Type B pancreatic cell (in vitro differentiated cells): ENCODE measurements around the gene FALEC. TPM values are rescaled to one million over a fixed set of nuclear protein-coding genes. Genes with fewer than 3 reads are reported as not detected.

Experiments used
- DNase-seq: peaks from one replicate; pipeline ENCODE4 v3.0.0; 2021; ENCODE audit warnings: mixed read lengths; ENCODE audit not compliant: unreplicated experiment; ENCODE audit errors: extremely low spot score
- H3K27ac Mint-ChIP-seq: 2 replicates; pipeline ENCODE4 v1.8.0; 2021; ENCODE audit warnings: mild to moderate bottlenecking, mixed read lengths
- H3K27me3 Mint-ChIP-seq: 2 replicates; pipeline ENCODE4 v1.8.0; 2021; ENCODE audit warnings: mixed read lengths
- H3K36me3 Mint-ChIP-seq: 2 replicates; pipeline ENCODE4 v1.8.0; 2021; ENCODE audit warnings: mixed read lengths
- H3K4me1 Mint-ChIP-seq: one replicate; pipeline ENCODE4 v1.8.0; 2021; ENCODE audit warnings: mixed read lengths; ENCODE audit not compliant: unreplicated experiment
- H3K4me3 Mint-ChIP-seq: 2 replicates; pipeline ENCODE4 v1.8.0; 2021; ENCODE audit warnings: mild to moderate bottlenecking, mixed read lengths
- H3K9me3 Mint-ChIP-seq: 2 replicates; pipeline ENCODE4 v1.8.0; 2021; ENCODE audit warnings: mixed read lengths
- total RNA-seq: library from RNA; stranded (reverse); gene quantifications from 2 replicates; pipeline ENCODE4 v1.2.1, GENCODE V29; 2021; ENCODE audit warnings: low replicate concordance
- TF ChIP-seq, protein P1 (sequence below): fragments of 200-600 bp; sonication (generic); conservative IDR thresholded peaks from 2 replicates; pipeline ENCODE4 v1.5.0; 2021; ENCODE audit warnings: antibody characterized with exemption, mild to moderate bottlenecking

Gene FALEC
- total RNA-seq, 1 donor from 2014 or later = 0.80 TPM

DNA sequence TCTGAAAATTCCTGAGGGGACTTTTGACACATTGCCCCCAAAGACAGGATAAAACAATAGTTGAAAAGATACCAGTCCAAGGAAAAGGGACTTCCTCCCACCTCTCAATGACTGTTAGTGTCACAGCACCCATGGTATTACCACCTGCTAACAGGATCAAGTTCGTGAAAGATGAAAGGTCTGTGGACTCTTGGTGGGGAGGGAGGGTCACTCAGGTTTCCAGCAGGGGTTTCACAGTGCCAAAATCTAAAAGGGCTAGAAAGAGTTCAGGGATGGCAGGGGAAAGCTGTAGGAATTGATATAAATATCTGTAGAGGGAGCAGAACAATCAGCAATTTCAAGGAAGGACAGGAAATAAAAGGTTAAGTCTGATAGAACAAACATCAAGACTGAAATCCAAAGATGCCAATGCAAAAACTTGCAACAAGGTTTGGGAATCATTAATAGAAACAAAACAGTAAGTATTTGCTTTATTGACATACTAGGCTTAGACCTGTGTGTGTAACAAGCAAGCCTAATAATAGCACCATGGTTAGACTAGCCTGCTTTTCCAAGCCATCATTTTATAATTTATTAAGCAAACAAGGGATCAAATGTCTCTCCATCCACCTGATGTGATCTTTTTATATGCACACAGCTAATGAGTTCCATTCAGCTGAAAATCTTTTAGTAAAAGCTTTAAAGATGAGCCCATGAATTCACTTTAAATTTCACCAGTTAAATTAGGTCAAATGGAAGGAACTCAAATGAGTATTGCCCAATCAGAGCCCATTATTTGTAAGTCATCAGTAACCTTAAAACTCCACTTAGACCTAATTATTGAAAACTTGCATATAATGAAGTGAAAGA is 60.2 kb downstream of the FALEC start:
- peaks cover 58% of the 10 kb centered on the region for H3K36me3 Mint-ChIP-seq
- TF ChIP-seq, protein P1, sequence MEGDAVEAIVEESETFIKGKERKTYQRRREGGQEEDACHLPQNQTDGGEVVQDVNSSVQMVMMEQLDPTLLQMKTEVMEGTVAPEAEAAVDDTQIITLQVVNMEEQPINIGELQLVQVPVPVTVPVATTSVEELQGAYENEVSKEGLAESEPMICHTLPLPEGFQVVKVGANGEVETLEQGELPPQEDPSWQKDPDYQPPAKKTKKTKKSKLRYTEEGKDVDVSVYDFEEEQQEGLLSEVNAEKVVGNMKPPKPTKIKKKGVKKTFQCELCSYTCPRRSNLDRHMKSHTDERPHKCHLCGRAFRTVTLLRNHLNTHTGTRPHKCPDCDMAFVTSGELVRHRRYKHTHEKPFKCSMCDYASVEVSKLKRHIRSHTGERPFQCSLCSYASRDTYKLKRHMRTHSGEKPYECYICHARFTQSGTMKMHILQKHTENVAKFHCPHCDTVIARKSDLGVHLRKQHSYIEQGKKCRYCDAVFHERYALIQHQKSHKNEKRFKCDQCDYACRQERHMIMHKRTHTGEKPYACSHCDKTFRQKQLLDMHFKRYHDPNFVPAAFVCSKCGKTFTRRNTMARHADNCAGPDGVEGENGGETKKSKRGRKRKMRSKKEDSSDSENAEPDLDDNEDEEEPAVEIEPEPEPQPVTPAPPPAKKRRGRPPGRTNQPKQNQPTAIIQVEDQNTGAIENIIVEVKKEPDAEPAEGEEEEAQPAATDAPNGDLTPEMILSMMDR = no peak
- peak overlapping the region; percentile 94 for H3K4me3 Mint-ChIP-seq
- peaks cover 35% of the 10 kb centered on the region for H3K4me1 Mint-ChIP-seq
- H3K27me3 Mint-ChIP-seq = no peaks in the 10 kb centered on the region
- no peak for DNase-seq
- peak overlapping the region; percentile 84 for H3K27ac Mint-ChIP-seq
- H3K9me3 Mint-ChIP-seq = no peaks in the 10 kb centered on the region

DNA sequence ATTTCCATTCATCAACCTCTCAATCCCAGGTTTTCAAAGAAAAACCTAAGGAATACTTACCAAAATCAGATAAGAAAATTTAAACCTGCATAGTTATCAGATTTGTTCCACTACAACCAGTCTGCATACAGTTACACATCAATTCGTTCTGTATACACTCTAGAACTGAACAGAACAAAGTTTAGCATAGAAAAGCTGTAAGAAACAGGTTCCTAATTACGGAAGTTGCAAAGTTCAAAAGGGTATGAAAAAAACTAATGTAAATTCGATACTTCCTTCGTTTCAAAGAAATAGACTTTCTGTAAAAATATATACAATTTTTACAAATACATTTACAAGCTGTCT is 60.8 kb downstream of the FALEC start:
- no peak for DNase-seq
- peak overlapping the region; percentile 93 for H3K27ac Mint-ChIP-seq
- peaks cover 53% of the 10 kb centered on the region for H3K36me3 Mint-ChIP-seq
- H3K4me3 Mint-ChIP-seq = peak overlapping the region; percentile 94
- H3K4me1 Mint-ChIP-seq = peaks cover 36% of the 10 kb centered on the region
- TF ChIP-seq, protein P1 = no peak
- no peaks in the 10 kb centered on the region for H3K9me3 Mint-ChIP-seq
- H3K27me3 Mint-ChIP-seq = no peaks in the 10 kb centered on the region

DNA sequence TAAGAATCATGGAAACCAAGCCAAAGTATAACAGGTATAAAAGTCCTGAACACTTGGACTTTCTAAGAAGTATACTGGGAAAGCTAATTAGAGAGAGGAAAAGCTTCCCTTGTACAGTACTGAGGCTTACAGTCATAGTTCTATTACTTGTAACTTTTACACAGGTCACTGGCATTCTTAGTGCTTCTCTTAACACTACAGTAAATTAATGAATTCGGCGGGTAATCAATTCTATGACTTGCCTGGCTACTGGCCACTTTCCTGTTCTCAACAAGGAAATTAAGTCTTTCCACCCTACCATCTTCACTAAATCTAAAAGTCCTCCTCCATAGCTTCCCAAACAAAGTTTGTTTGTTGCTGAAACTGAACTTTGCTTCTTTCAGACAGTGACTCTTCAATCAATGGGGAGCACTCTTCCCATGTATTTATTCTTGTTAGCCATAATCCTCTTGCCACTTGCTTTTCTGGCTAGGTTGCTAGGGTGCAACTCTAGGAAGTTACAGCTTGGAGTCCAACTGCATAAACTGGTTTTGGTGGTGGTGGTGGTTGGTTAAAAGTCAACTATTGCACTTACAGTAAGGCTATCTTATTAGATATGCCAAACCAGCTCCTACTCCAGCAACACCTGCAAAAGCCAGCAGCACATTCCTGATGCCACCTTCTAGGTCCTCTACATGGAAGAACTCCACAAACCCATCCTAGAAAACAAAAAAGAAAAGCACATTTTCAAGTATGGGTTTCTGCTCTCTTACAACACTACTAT is 61.4 kb downstream of the FALEC start:
- peaks cover 53% of the 10 kb centered on the region for H3K36me3 Mint-ChIP-seq
- H3K9me3 Mint-ChIP-seq = no peaks in the 10 kb centered on the region
- peaks cover 36% of the 10 kb centered on the region for H3K4me1 Mint-ChIP-seq
- no peaks in the 10 kb centered on the region for H3K27me3 Mint-ChIP-seq
- peak overlapping the region; percentile 93 for H3K27ac Mint-ChIP-seq
- no peak for DNase-seq
- TF ChIP-seq, protein P1 = no peak
- peak overlapping the region; percentile 94 for H3K4me3 Mint-ChIP-seq

DNA sequence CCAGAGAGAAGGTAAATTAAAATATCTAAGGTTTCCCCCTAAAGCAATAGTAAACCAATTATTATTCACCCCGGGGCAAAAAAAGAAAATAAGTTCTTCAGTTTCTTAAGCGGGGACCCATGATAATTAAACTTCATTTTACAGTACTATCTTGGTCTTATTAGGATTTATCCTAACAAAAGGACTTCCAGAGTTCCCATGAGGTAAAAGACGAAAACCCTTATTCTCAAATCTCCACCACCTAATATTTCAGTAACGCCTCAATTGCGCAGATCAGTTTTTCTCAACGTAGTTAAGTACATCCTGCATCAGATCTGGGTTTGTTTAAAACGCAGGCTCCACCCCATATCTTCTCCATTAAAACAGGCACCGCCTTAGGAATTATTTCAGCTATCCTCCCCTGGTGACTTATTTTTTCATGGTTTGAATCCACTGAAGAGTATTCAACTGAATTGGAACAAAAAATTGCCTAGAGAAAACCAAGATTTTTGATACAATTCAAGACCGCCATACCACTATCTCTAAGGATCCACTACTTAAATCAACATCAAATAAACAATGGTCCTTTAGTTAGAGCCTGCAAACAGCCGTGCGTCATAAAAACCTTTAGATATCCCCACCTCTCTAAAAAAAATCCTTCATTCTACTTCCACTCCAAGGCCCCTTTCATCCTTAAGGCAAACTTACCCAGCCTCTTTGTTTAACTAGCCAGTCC is 62.2 kb downstream of the FALEC start:
- TF ChIP-seq, protein P1 = no peak
- DNase-seq = no peak
- peaks cover 49% of the 10 kb centered on the region for H3K36me3 Mint-ChIP-seq
- H3K27me3 Mint-ChIP-seq = no peaks in the 10 kb centered on the region
- no peaks in the 10 kb centered on the region for H3K9me3 Mint-ChIP-seq
- H3K27ac Mint-ChIP-seq = peak overlapping the region; percentile 93
- H3K4me1 Mint-ChIP-seq = peaks cover 36% of the 10 kb centered on the region
- peak overlapping the region; percentile 94 for H3K4me3 Mint-ChIP-seq

DNA sequence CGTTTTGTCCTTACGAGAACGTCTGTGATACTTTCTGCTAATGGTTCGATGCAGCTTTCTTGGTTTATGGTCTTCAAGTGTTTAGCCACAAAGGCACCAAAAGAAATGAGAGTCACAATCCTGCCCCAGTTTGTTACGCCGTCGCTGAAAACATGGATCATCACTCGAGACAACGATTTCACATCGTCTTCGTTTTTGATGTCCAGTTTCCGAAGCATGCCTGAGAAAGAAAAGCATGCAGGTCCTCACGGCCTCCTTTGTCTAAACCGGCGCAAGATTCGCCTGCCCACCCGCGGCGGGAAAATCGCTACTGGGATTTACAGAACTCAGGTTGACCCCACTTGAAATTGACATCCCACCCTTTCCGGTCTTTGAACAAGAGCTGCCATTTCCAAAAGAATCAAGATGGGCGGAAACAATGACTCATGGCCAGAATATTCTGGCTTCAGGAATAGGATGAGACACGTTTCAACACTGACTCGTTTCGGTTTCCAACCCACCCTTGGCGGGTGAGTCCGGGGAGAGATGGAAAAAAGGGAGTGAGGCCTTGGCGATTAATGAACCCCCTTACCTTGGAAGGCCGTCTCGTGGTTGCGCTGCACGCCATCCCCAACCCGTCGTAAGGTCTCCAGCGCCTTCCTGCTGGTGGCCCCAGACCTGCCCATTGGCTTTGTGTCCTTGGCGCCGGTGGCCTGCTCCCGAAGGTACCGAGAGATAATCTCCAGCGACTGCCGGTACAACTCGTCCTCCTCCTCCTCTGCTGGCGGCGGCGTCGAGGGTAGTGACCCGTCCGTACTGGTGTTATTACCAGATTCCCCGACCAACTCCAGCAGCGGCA is 62.9 kb downstream of the FALEC start:
- peak overlapping the region; percentile 93 for H3K27ac Mint-ChIP-seq
- H3K4me1 Mint-ChIP-seq = peaks cover 33% of the 10 kb centered on the region
- H3K27me3 Mint-ChIP-seq = no peaks in the 10 kb centered on the region
- H3K9me3 Mint-ChIP-seq = no peaks in the 10 kb centered on the region
- no peak for DNase-seq
- peaks cover 44% of the 10 kb centered on the region for H3K36me3 Mint-ChIP-seq
- H3K4me3 Mint-ChIP-seq = peak overlapping the region; percentile 94
- TF ChIP-seq, protein P1 = no peak
